ENCODE measurements around the gene C1orf198. TPM values are rescaled to one million over a fixed set of nuclear protein-coding genes. Genes with fewer than 3 reads are reported as not detected.

Gene C1orf198
- polyA plus RNA-seq, 1 of the 3 experiments (the other 2 are of a cell fraction) = 12.3 TPM

GRCh38 chr1:230819976-230820375 lies 48.3 kb downstream of the C1orf198 start:
- H3K4me2 ChIP-seq = no peak overlapping the region
- no peaks in the 10 kb centered on the region for H4K20me1 ChIP-seq (ENCODE audit: insufficient read depth)
- ChIA-PET CTCF (interaction anchor here (1.2 kb wide), 1 partner anchor 159 kb away, joined by 3 read pairs; the partner anchor contains the start of genes ARV1 and TTC13), POLR2A (no interaction called here)
- no peaks in the 10 kb centered on the region for H3K36me3 ChIP-seq (replicated peaks in 1 of 2; ENCODE audit: control insufficient read depth in 1 of 2, insufficient read depth in 2 of 2, low read length in 1 of 2)
- H3K4me3 ChIP-seq (ENCODE audit: low read depth in 2 of 2, low read length in 1 of 2) = no peak overlapping the region
- H3K27me3 ChIP-seq (ENCODE audit: insufficient read depth) = no peaks in the 10 kb centered on the region
- no peak overlapping the region for H2AFZ ChIP-seq (ENCODE audit: low read depth)
- H3K9me2 ChIP-seq = no peaks in the 10 kb centered on the region
- TF ChIP-seq USF2 (IDR thresholded peaks at IDR 0.05; ENCODE audit: borderline replicate concordance, low read depth, low read length) = no peak
- TF ChIP-seq ZBTB33 (IDR thresholded peaks at IDR 0.05; ENCODE audit: borderline replicate concordance, low read depth) = no peak
- TF ChIP-seq ELF1 (IDR thresholded peaks at IDR 0.05) = no peak
- no peak for TF ChIP-seq GATA2 (CRISPR knock-in tag; IDR thresholded peaks at IDR 0.05)
- no peak for TF ChIP-seq RCOR1 (IDR thresholded peaks at IDR 0.05; ENCODE audit: low read length)
- no peak for TF ChIP-seq GABPA (IDR thresholded peaks at IDR 0.05; ENCODE audit: low read depth)
- no peak for TF ChIP-seq SMC3 (IDR thresholded peaks at IDR 0.05; ENCODE audit: low read depth, low read length)
- TF ChIP-seq CTCF (IDR thresholded peaks at IDR 0.05) = no peak
- no peak for TF ChIP-seq RXRA (IDR thresholded peaks at IDR 0.05; ENCODE audit: borderline replicate concordance, low read depth)
- no peak overlapping the region for H3K9ac ChIP-seq
- H3K79me2 ChIP-seq (ENCODE audit: insufficient read depth) = no peaks in the 10 kb centered on the region
- peaks cover 6% of the 10 kb centered on the region for H3F3A ChIP-seq (replicated peaks; ENCODE audit: insufficient read depth)
- 83% methylated on average over 3 of the region's 4 CpGs for WGBS (ENCODE audit: low lambda C conversion rate)
- H3K27ac ChIP-seq (ENCODE audit: low read depth in 2 of 2, low read length in 1 of 2) = no peak overlapping the region
- no peak for DNase-seq
- no peaks in the 10 kb centered on the region for H3K9me3 ChIP-seq
- peaks cover 6 to 28% of the 10 kb centered on the region in 2 experiments; a peak in 3 of 4 replicates for H3K4me1 ChIP-seq (ENCODE audit: control insufficient read depth in 1 of 2, insufficient read depth in 2 of 2, low read depth in 1 of 2, low read length in 1 of 2)

- Histone ChIP-seq H3K4me3 (ENCODE audit: low read depth in 2 of 2, low read length in 1 of 2) (no peak overlapping the region), H3K36me3 (replicated peaks in 1 of 2; ENCODE audit: control insufficient read depth in 1 of 2, insufficient read depth in 2 of 2, low read length in 1 of 2) (no peaks in the 10 kb centered on the region), H2AFZ (ENCODE audit: low read depth) (no peak overlapping the region), H3K27me3 (ENCODE audit: insufficient read depth) (no peaks in the 10 kb centered on the region), H3K79me2 (ENCODE audit: insufficient read depth) (no peaks in the 10 kb centered on the region), H3K4me2 (no peak overlapping the region), H3K4me1 (ENCODE audit: control insufficient read depth in 1 of 2, insufficient read depth in 2 of 2, low read depth in 1 of 2, low read length in 1 of 2) (peaks cover 0 to 17% of the 10 kb centered on the region in 2 experiments; a peak in 2 of 4 replicates), H3F3A (replicated peaks; ENCODE audit: insufficient read depth) (no peaks in the 10 kb centered on the region), H3K27ac (ENCODE audit: low read depth in 2 of 2, low read length in 1 of 2) (no peak overlapping the region), H4K20me1 (ENCODE audit: insufficient read depth) (no peaks in the 10 kb centered on the region), H3K9me3 (no peaks in the 10 kb centered on the region), H3K9ac (no peak overlapping the region), H3K9me2 (no peaks in the 10 kb centered on the region)
- ChIA-PET POLR2A (no interaction called here), CTCF (no interaction called here)
- DNase-seq = no peak
- TF ChIP-seq ZBTB33 (IDR thresholded peaks at IDR 0.05; ENCODE audit: borderline replicate concordance, low read depth) = no peak
- no peak for TF ChIP-seq RAD21 (IDR thresholded peaks at IDR 0.05; ENCODE audit: low read length)
- TF ChIP-seq JUND (IDR thresholded peaks at IDR 0.05) = no peak
- TF ChIP-seq FOXM1 (IDR thresholded peaks at IDR 0.05; ENCODE audit: low read depth) = no peak
- no peak for TF ChIP-seq USF2 (IDR thresholded peaks at IDR 0.05; ENCODE audit: borderline replicate concordance, low read depth, low read length)
- 70% methylated on average over 6 of the region's 6 CpGs for WGBS (ENCODE audit: low lambda C conversion rate)
Measured at GRCh38 chr1:230818901-230819300, 49.4 kb downstream of the C1orf198 start.
